A673 (cell line): Measurements from ENCODE around the gene RBP7. TPM values are rescaled to one million over a fixed set of nuclear protein-coding genes. Genes with fewer than 3 reads are reported as not detected.

Experiments
- BruUV-seq: library from RNA; stranded (reverse); fragments of 400-500 nt; replicated peaks from 2 replicates; lab custom pipeline; 2021; lab: Mats Ljungman, UMichigan
- CTCF ChIA-PET: fragments of 300-600 bp; sonication (Branson Sonifier 250); formaldehyde crosslinking; loops from one replicate; lab custom pipeline; 2022; ENCODE audit warnings: antibody characterized with exemption; lab: Charles Lee
- POLR2A ChIA-PET: fragments of 300-600 bp; sonication (Branson Sonifier 250); formaldehyde crosslinking; loops from one replicate; lab custom pipeline; 2022; ENCODE audit warnings: antibody characterized with exemption; ENCODE audit not compliant: low non-redundant PET; lab: Charles Lee
- DNase-seq: peaks from one replicate; pipeline ENCODE4 v3.0.0-alpha.2; 2015; ENCODE audit warnings: low spot score
- H3K27ac ChIP-seq: fragments of 200-600 bp; sonication (generic); 2 replicates; pipeline ENCODE4 v1.5.1; 2016; ENCODE audit warnings: mixed run types, low read depth, mild to moderate bottlenecking, mixed read lengths, antibody characterized with exemption, low read length; ENCODE audit not compliant: poor library complexity, severe bottlenecking
- H3K27me3 ChIP-seq: fragments of 200-600 bp; sonication (generic); replicated peaks from 2 replicates; pipeline ENCODE4 v1.6.1; 2017; ENCODE audit warnings: mixed run types, low read depth, mild to moderate bottlenecking, mixed read lengths, antibody characterized with exemption, low read length; ENCODE audit not compliant: insufficient read depth, poor library complexity
- H3K36me3 ChIP-seq: fragments of 200-600 bp; sonication (generic); 2 replicates; pipeline ENCODE4 v1.6.1; 2016; ENCODE audit warnings: mixed run types, mild to moderate bottlenecking, mixed read lengths, antibody characterized with exemption, low read length; ENCODE audit not compliant: insufficient read depth, poor library complexity, severe bottlenecking
- H3K4me1 ChIP-seq: fragments of 200-600 bp; sonication (generic); 2 replicates; pipeline ENCODE4 v1.6.1; 2017; ENCODE audit warnings: mixed run types, mild to moderate bottlenecking, mixed read lengths, antibody characterized with exemption, low read length; ENCODE audit not compliant: insufficient read depth, poor library complexity, severe bottlenecking
- H3K4me3 ChIP-seq: fragments of 200-600 bp; sonication (generic); 2 replicates; pipeline ENCODE4 v1.5.1; 2016; ENCODE audit warnings: low read depth, mixed run types, mild to moderate bottlenecking, mixed read lengths, low read length; ENCODE audit not compliant: poor library complexity, severe bottlenecking
- H3K9me3 ChIP-seq: fragments of 200-600 bp; sonication (generic); 2 replicates; pipeline ENCODE4 v1.6.1; 2016; ENCODE audit warnings: mixed run types, low read depth, mild to moderate bottlenecking, mixed read lengths, antibody characterized with exemption, low read length; ENCODE audit not compliant: poor library complexity, severe bottlenecking
- EZH2 ChIP-seq: fragments of 200-600 bp; sonication (generic); IDR thresholded peaks from 2 replicates; pipeline ENCODE4 v1.6.1; 2017; ENCODE audit warnings: borderline replicate concordance, low read depth, mild to moderate bottlenecking, mixed read lengths, antibody characterized with exemption, low read length; ENCODE audit not compliant: poor library complexity, severe bottlenecking
- intact Hi-C: fragments of 100-400 bp; cut with micrococcal nuclease; formaldehyde crosslinking; loops from one replicate; pipeline ENCODE4 v1.10.0; 2022; ENCODE audit not compliant: unreplicated experiment
- total RNA-seq: library from RNA; stranded (reverse); gene quantifications from 2 replicates; pipeline ENCODE4 v1.2.3, GENCODE V29; 2021
- TF ChIP-seq, protein P1 (sequence below): fragments of 300-800, 200-600 bp; sonication (generic); conservative IDR thresholded peaks from 2 replicates; pipeline ENCODE4 v1.5.1; 2017; ENCODE audit warnings: low read depth, mild to moderate bottlenecking, antibody characterized with exemption, low read length, moderate library complexity, mixed read lengths

Gene RBP7
- total RNA-seq, 1 experiment from 2014 or later = not detected

DNA sequence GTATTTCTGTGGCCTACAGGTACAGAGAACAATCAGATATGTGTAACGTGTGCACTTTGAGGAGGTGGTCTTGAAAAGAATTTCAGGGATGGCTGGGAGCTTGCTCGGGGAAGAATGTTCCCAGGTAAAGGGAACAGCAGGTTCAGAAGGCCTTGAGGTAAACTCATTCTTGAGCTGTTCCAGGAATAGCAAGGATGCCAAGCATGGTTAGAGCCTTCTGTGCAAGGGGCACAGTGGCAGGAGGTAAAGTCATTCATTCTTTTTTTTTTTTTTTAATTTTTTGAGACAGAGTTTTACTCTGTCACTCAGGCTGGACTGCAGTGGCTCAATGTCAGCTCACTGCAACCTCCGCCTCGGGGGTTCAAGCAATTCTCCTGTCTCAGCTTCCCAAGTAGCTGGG lies 45.7 kb downstream of the RBP7 start:
- H3K27me3 ChIP-seq = no peaks in the 10 kb centered on the region
- no peak overlapping the region for H3K4me3 ChIP-seq
- POLR2A ChIA-PET = interaction anchor here (0.7 kb wide), 1 partner anchor 1206 kb away, joined by 3 read pairs; no protein-coding TSS in a partner anchor
- no peaks in the 10 kb centered on the region for H3K9me3 ChIP-seq
- CTCF ChIA-PET = no interaction called here
- peaks cover 2% of the 10 kb centered on the region for H3K36me3 ChIP-seq
- no peak overlapping the region for H3K27ac ChIP-seq
- BruUV-seq = no TSS peak
- no peak for DNase-seq
- TF ChIP-seq, protein P1, sequence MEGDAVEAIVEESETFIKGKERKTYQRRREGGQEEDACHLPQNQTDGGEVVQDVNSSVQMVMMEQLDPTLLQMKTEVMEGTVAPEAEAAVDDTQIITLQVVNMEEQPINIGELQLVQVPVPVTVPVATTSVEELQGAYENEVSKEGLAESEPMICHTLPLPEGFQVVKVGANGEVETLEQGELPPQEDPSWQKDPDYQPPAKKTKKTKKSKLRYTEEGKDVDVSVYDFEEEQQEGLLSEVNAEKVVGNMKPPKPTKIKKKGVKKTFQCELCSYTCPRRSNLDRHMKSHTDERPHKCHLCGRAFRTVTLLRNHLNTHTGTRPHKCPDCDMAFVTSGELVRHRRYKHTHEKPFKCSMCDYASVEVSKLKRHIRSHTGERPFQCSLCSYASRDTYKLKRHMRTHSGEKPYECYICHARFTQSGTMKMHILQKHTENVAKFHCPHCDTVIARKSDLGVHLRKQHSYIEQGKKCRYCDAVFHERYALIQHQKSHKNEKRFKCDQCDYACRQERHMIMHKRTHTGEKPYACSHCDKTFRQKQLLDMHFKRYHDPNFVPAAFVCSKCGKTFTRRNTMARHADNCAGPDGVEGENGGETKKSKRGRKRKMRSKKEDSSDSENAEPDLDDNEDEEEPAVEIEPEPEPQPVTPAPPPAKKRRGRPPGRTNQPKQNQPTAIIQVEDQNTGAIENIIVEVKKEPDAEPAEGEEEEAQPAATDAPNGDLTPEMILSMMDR = no peak
- TF ChIP-seq EZH2 = no peak
- H3K4me1 ChIP-seq = peaks cover 8% of the 10 kb centered on the region
- intact Hi-C loops = no loop called here

DNA sequence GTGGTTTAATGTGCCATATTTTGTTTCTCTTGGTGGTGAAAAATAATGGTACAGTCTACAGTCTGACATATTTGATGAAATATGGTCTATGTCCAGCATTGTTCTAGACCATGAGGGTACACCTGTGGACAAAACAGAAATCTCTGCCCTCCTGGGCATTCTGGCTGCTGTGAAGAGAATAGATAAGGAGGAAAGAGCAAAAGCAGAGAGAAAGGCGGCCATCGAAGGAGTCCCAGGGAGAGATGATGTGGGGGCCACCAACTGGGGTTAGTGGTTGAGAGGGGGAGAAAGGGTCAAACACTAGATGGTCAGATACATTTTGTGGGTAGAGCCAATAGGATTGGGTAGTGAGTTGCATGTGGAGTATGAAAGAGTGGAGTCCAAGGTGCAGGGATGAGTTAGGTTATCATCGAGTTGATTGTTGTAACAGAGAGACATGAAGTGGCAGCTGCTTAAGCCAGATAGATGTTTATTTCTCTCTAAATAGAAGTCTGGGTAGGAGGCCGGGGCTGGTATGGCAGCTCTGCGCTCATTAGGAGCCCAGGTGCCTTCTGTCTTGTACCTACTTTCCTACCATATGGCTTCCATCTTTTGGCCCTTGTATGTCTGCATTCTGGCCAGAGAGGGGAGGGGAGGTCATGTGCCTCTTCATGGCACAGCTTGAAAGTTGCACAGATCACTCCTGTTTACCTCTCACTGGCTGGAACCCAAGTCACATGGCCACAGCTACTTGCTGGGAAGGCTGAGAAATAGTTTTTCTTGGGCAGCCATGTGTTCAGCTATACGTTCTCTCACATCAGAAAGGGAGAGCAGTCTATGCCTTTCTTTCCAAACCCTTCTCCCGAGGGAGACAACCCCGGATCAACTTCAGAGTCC lies 48.7 kb downstream of the RBP7 start:
- no TSS peak for BruUV-seq
- ChIA-PET CTCF (no interaction called here), POLR2A (no interaction called here)
- no peak for DNase-seq
- no peak overlapping the region for H3K4me3 ChIP-seq
- H3K4me1 ChIP-seq = peaks cover 8% of the 10 kb centered on the region
- intact Hi-C loops = no loop called here
- no peaks in the 10 kb centered on the region for H3K27me3 ChIP-seq
- no peak overlapping the region for H3K27ac ChIP-seq
- no peak for TF ChIP-seq EZH2
- TF ChIP-seq, protein P1 = no peak
- H3K36me3 ChIP-seq = no peaks in the 10 kb centered on the region
- no peaks in the 10 kb centered on the region for H3K9me3 ChIP-seq

DNA sequence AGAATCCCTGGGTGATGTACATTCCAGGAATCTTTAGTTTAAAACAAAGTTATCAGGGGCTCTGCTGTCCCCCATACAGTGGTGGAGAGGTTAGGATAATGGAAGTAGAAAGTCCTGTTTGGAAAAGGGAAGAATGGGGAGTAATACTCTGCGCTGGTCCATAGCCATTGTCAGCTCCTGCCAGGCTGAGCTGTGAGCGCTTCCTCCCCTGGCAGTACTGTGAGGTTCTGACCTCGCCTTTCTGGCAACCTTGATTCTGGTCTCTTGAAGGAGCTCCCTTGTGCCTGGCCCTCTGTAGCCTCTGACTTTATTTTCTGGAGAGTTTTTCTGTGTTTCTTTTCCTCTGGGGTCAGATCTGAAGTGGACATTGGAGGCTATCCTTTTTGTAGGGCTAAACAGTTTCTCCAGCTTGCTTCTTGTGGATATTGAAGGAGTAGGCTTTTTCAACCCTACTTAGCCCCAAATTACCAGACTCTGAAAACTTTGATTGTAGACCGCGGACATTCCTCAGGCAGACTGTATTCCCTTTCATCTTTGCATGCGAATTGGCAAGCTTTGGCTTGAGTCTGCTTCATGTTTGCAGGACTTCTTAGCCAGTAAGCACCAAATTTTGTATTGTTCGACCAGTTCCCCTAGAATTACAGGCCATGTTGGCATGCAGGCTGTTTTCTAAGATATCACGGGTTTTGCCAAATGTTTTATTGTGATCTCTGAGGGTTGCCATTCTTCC lies 49.5 kb downstream of the RBP7 start:
- intact Hi-C loops = no loop called here
- Histone ChIP-seq H3K27me3 (no peaks in the 10 kb centered on the region), H3K9me3 (no peaks in the 10 kb centered on the region), H3K36me3 (no peaks in the 10 kb centered on the region), H3K27ac (no peak overlapping the region), H3K4me1 (peaks cover 8% of the 10 kb centered on the region), H3K4me3 (no peak overlapping the region)
- POLR2A ChIA-PET = no interaction called here
- DNase-seq = no peak
- CTCF ChIA-PET = no interaction called here
- BruUV-seq = no TSS peak
- TF ChIP-seq EZH2 = no peak
- TF ChIP-seq, protein P1 = no peak
